K562 (cell line): ENCODE measurements around the gene SHF. TPM values are rescaled to one million over a fixed set of nuclear protein-coding genes. Genes with fewer than 3 reads are reported as not detected.

ENCODE experiments used
- ATF1 ChIP-seq, 2 experiments: fragments of 450-650 bp in 1 of 2; IDR thresholded peaks; 2 replicates each; pipeline ENCODE4 v1.6.1; 2016; ENCODE audit warnings: missing compliant biosample characterization in 1 of 2, missing genetic modification characterization in 1 of 2
- CCNT2 ChIP-seq: IDR thresholded peaks from 2 replicates; pipeline ENCODE4 v1.6.1; 2011; ENCODE audit warnings: borderline replicate concordance, low read depth, mild to moderate bottlenecking, moderate library complexity, mixed read lengths, low read length; ENCODE audit not compliant: insufficient read length; ENCODE audit errors: extremely low read depth
- MBD2 ChIP-seq: sonication (generic); IDR thresholded peaks from 2 replicates; pipeline ENCODE4 v1.6.1; 2016; ENCODE audit warnings: low read depth, borderline replicate concordance
- MIER1 ChIP-seq: fragments of 450-650 bp; IDR thresholded peaks from 2 replicates; pipeline ENCODE4 v1.6.1; 2016; ENCODE audit warnings: antibody characterized with exemption, mild to moderate bottlenecking, low read depth
- ZNF75A ChIP-seq: fragments of 450-650 bp; formaldehyde crosslinking; IDR thresholded peaks from 2 replicates; pipeline ENCODE4 v1.4.0; 2020; ENCODE audit warnings: mild to moderate bottlenecking
- polyA plus RNA-seq, 8 experiments: library from polyadenylated mRNA; depleted of rRNA in 4 of 8; stranded (reverse) in 5 of 8; unstranded in 3 of 8; fragments of >200 nt; fragmentation: Nextera tagmentation in 2 of 8; fragmentation: Illumina TruSeq in 1 of 8; extraction: Ambion mirVana in 2 of 8; extraction: Trizol in 1 of 8; gene quantifications; 2 replicates each; pipeline versions ENCODE4 v1.2.1 to v1.2.3, GENCODE V29; 2011 to 2014; ENCODE audit warnings: inconsistent platforms in 1 of 8, missing spikeins in 1 of 8
- total RNA-seq, 7 experiments: library from RNA; depleted of rRNA in 6 of 7; stranded (reverse); fragments of >200 nt in 6 of 7; fragmentation: Illumina TruSeq in 2 of 7; extraction: Trizol in 2 of 7; gene quantifications; 2 replicates each; pipeline versions ENCODE4 v1.2.1 to v1.2.3, GENCODE V29; 2011 to 2021; ENCODE audit warnings: low replicate concordance in 1 of 7
- TF ChIP-seq, protein P1 (sequence below), 2 experiments: fragments of 450-650 bp in 1 of 2; sonication (generic) in 1 of 2; formaldehyde crosslinking in 1 of 2; IDR thresholded peaks; 2 replicates each; pipeline versions ENCODE4 v1.7.1 to v1.9.0; 2016 to 2022; ENCODE audit warnings: inconsistent platforms in 1 of 2, mild to moderate bottlenecking in 1 of 2, missing genetic modification reagents in 1 of 2
- TF ChIP-seq, protein P2 (sequence below): fragments of 450-650 bp; IDR thresholded peaks from 2 replicates; pipeline ENCODE4 v1.6.1; 2016; ENCODE audit warnings: borderline replicate concordance
- TF ChIP-seq, protein P3 (sequence below): IDR thresholded peaks from 2 replicates; pipeline ENCODE4 v1.6.1; 2011; ENCODE audit not compliant: insufficient read length; ENCODE audit errors: extremely low read depth

SHF gene
- total and polyA plus RNA-seq, 9 of the 15 experiments (the other 6 are each of a cell fraction or from before 2014, with no cell fraction given): 0.51 to 2.2 (median 0.85) TPM; not detected in 2

DNA sequence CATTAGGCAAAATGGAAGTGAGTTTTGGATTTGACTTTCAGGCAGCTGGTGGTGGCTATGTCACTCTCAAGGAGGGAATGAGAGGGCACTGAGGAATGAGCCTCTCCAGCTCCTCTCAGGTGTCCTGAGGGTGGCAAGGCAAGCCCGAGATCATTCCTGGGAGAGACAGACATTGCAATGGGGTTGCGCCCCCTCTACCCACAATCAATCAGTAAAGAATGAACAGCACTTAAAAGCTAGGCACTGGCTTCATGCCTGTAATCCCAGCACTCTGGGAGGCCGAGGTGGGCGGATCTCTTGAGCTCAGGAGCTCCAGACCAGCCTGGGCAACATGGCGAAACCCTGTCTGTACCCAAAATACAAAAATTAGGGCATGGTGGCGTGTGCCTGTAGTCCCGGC lies 14.1 kb upstream of the SHF start (continued):
- TF ChIP-seq, protein P1, sequence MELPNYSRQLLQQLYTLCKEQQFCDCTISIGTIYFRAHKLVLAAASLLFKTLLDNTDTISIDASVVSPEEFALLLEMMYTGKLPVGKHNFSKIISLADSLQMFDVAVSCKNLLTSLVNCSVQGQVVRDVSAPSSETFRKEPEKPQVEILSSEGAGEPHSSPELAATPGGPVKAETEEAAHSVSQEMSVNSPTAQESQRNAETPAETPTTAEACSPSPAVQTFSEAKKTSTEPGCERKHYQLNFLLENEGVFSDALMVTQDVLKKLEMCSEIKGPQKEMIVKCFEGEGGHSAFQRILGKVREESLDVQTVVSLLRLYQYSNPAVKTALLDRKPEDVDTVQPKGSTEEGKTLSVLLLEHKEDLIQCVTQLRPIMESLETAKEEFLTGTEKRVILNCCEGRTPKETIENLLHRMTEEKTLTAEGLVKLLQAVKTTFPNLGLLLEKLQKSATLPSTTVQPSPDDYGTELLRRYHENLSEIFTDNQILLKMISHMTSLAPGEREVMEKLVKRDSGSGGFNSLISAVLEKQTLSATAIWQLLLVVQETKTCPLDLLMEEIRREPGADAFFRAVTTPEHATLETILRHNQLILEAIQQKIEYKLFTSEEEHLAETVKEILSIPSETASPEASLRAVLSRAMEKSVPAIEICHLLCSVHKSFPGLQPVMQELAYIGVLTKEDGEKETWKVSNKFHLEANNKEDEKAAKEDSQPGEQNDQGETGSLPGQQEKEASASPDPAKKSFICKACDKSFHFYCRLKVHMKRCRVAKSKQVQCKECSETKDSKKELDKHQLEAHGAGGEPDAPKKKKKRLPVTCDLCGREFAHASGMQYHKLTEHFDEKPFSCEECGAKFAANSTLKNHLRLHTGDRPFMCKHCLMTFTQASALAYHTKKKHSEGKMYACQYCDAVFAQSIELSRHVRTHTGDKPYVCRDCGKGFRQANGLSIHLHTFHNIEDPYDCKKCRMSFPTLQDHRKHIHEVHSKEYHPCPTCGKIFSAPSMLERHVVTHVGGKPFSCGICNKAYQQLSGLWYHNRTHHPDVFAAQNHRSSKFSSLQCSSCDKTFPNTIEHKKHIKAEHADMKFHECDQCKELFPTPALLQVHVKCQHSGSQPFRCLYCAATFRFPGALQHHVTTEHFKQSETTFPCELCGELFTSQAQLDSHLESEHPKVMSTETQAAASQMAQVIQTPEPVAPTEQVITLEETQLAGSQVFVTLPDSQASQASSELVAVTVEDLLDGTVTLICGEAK (IDR thresholded peaks at IDR 0.05): no peak
- TF ChIP-seq, protein P1 (CRISPR knock-in tag; IDR thresholded peaks at IDR 0.05): no peak
- no peak for TF ChIP-seq ATF1 (CRISPR knock-in tag; IDR thresholded peaks at IDR 0.05)
- TF ChIP-seq ATF1 (tag; IDR thresholded peaks at IDR 0.05): no peak
- TF ChIP-seq ZNF75A (CRISPR knock-in tag): no peak
- TF ChIP-seq, protein P2, sequence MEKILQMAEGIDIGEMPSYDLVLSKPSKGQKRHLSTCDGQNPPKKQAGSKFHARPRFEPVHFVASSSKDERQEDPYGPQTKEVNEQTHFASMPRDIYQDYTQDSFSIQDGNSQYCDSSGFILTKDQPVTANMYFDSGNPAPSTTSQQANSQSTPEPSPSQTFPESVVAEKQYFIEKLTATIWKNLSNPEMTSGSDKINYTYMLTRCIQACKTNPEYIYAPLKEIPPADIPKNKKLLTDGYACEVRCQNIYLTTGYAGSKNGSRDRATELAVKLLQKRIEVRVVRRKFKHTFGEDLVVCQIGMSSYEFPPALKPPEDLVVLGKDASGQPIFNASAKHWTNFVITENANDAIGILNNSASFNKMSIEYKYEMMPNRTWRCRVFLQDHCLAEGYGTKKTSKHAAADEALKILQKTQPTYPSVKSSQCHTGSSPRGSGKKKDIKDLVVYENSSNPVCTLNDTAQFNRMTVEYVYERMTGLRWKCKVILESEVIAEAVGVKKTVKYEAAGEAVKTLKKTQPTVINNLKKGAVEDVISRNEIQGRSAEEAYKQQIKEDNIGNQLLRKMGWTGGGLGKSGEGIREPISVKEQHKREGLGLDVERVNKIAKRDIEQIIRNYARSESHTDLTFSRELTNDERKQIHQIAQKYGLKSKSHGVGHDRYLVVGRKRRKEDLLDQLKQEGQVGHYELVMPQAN: no peak
- TF ChIP-seq MBD2: no peak
- no peak for TF ChIP-seq MIER1
- TF ChIP-seq, protein P3, sequence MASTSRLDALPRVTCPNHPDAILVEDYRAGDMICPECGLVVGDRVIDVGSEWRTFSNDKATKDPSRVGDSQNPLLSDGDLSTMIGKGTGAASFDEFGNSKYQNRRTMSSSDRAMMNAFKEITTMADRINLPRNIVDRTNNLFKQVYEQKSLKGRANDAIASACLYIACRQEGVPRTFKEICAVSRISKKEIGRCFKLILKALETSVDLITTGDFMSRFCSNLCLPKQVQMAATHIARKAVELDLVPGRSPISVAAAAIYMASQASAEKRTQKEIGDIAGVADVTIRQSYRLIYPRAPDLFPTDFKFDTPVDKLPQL: no peak
- TF ChIP-seq CCNT2: no peak
- TF ChIP-seq, all 486 proteins: peak for 0
